Stimulated activated naive CD8-positive, alpha-beta T cell treated with anti-CD3 and anti-CD28 coated beads, Interleukin-15, Interleukin-2, amounts not matched to agents 100 ng/mL and 50 ng/mL, for 24 hours (primary cell): Measurements from ENCODE around the gene DGKZ.

ENCODE experiments used
- H3K27ac Mint-ChIP-seq: one replicate; pipeline ENCODE4 v1.8.0; 2021; ENCODE audit warnings: mild to moderate bottlenecking, mixed read lengths
- H3K27me3 Mint-ChIP-seq: one replicate; pipeline ENCODE4 v1.8.0; 2021; ENCODE audit warnings: mixed read lengths
- H3K36me3 Mint-ChIP-seq: one replicate; pipeline ENCODE4 v1.8.0; 2021; ENCODE audit warnings: low read depth, mixed read lengths
- H3K4me1 Mint-ChIP-seq: one replicate; pipeline ENCODE4 v1.8.0; 2021; ENCODE audit warnings: low read depth, mixed read lengths
- H3K4me3 Mint-ChIP-seq: one replicate; pipeline ENCODE4 v1.8.0; 2021; ENCODE audit warnings: mild to moderate bottlenecking, mixed read lengths
- H3K9me3 Mint-ChIP-seq: one replicate; pipeline ENCODE4 v1.8.0; 2021; ENCODE audit warnings: mixed read lengths

DGKZ gene

GRCh38 chr11:46348566-46349401 is 1.5 kb downstream of the DGKZ start:
- H3K4me3 Mint-ChIP-seq = peak overlapping the region; percentile 93
- H3K27me3 Mint-ChIP-seq = no peaks in the 10 kb centered on the region
- no peaks in the 10 kb centered on the region for H3K9me3 Mint-ChIP-seq
- H3K36me3 Mint-ChIP-seq = peaks cover 7% of the 10 kb centered on the region
- peak overlapping the region; percentile 95 for H3K27ac Mint-ChIP-seq
- peaks cover 81% of the 10 kb centered on the region for H3K4me1 Mint-ChIP-seq

- H3K4me3 Mint-ChIP-seq = no peak overlapping the region
- H3K9me3 Mint-ChIP-seq = no peaks in the 10 kb centered on the region
- H3K36me3 Mint-ChIP-seq = peaks cover 7% of the 10 kb centered on the region
- H3K27me3 Mint-ChIP-seq = no peaks in the 10 kb centered on the region
- peaks cover 80% of the 10 kb centered on the region for H3K4me1 Mint-ChIP-seq
- H3K27ac Mint-ChIP-seq = peak overlapping the region; percentile 68
Measured at GRCh38 chr11:46350695-46351094, 3.4 kb downstream of the DGKZ start.

DNA sequence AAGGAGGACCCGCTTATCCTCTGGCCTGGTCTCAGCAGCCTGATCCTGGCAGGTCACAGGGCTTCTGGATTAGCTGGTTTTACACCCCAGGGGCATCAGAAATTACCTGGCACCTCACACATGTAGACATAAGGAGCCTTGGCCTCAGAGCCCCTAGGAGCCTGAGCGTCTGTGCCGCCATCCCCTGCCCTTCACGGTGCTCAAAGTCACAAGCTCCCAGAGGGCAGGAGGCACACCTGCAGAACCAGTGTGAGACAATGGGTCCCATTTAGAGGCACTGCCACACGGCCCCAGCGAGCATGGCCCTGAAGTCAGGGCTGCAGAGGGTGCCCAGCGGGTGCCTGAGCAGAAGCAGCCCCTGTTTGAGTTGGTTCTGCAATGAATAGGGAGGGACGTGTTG is 3.9 kb downstream of the DGKZ start:
- Mint-ChIP-seq H3K27ac (peak overlapping the region; percentile 68), H3K4me1 (peaks cover 80% of the 10 kb centered on the region), H3K4me3 (peak overlapping the region; percentile 81), H3K36me3 (peaks cover 7% of the 10 kb centered on the region), H3K9me3 (no peaks in the 10 kb centered on the region), H3K27me3 (no peaks in the 10 kb centered on the region)

GRCh38 chr11:46351606-46352005 is 4.3 kb downstream of the DGKZ start:
- H3K27ac Mint-ChIP-seq = peak overlapping the region; percentile 88
- peaks cover 7% of the 10 kb centered on the region for H3K36me3 Mint-ChIP-seq
- H3K4me3 Mint-ChIP-seq = peak overlapping the region; percentile 81
- no peaks in the 10 kb centered on the region for H3K27me3 Mint-ChIP-seq
- peaks cover 80% of the 10 kb centered on the region for H3K4me1 Mint-ChIP-seq
- H3K9me3 Mint-ChIP-seq = no peaks in the 10 kb centered on the region

DNA sequence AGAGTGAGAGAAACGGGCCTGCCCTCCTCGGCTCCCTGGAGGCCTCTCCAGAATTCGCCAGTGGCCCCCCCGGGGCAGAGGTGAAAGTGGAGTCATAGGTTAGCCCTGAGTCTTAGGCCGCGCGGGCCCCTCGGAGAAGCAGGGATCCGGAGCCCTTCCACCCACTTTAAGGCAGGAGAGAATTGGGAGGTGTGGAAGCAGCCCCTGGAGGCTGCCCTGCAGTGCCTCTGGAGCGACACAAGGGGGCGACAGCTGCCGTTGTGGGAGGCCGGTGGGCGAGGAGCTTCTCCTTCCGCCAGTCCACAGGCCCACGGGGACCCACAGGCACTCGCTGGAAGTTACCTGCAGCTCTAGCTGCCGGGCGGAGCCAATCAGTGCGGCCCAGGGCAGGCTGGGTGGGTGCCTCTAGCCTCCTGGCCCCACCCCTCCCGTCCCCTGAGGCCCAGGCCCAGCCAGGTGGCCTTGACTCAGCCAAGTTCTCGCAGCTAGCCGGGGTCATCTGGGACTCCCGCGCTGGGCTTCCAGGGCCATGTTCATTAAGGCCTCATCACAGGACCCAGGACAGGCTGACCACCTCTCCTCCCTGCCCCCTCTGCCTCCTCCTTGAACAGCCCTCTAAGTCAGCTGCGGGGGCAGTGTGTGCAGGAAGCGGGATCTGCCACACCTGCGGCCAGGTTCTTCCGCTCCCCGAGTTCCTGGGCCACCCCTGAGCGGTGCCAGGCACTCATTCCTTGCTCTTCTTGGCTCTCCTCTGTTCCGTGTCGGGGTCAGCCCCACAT is 5.0 kb downstream of the DGKZ start:
- peaks cover 81% of the 10 kb centered on the region for H3K4me1 Mint-ChIP-seq

DNA sequence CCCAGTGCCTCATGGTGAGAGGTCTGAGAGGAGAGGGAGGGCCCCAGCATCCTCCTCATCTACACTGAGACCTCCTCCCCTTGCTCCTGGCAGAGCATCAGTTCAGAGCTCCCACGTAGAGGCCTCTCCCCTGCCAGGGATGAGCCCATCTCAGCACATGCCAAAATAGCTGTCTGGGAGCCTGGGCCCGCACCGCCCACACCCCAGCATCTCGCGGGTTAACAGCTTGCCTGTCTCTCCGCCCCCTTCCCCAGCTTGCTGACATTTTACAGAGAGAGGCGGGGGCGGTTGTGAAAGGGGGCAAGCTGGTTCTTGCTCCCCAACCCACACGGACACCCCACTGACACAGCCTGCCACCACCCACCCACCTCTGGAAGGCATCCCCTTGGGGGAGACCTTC is 6.4 kb downstream of the DGKZ start:
- Mint-ChIP-seq H3K36me3 (peaks cover 7% of the 10 kb centered on the region), H3K4me1 (peaks cover 88% of the 10 kb centered on the region), H3K27me3 (no peaks in the 10 kb centered on the region), H3K9me3 (no peaks in the 10 kb centered on the region), H3K27ac (peak overlapping the region; percentile 88), H3K4me3 (peak overlapping the region; percentile 81)

More for the DNA sequence above, 5.0 kb downstream of the DGKZ start:
- Mint-ChIP-seq H3K4me3 (peak overlapping the region; percentile 81), H3K27ac (peak overlapping the region; percentile 88), H3K9me3 (no peaks in the 10 kb centered on the region), H3K36me3 (peaks cover 7% of the 10 kb centered on the region), H3K27me3 (no peaks in the 10 kb centered on the region)

- no peaks in the 10 kb centered on the region for H3K9me3 Mint-ChIP-seq
- H3K27me3 Mint-ChIP-seq = no peaks in the 10 kb centered on the region
- peaks cover 79% of the 10 kb centered on the region for H3K4me1 Mint-ChIP-seq
- peak overlapping the region; percentile 69 for H3K27ac Mint-ChIP-seq
- H3K4me3 Mint-ChIP-seq = no peak overlapping the region
- H3K36me3 Mint-ChIP-seq = no peaks in the 10 kb centered on the region
Measured at GRCh38 chr11:46356924-46357482, 9.7 kb downstream of the DGKZ start.

- Mint-ChIP-seq H3K4me3 (no peak overlapping the region), H3K27me3 (no peaks in the 10 kb centered on the region), H3K4me1 (peaks cover 80% of the 10 kb centered on the region), H3K36me3 (no peaks in the 10 kb centered on the region), H3K27ac (peak overlapping the region; percentile 40), H3K9me3 (no peaks in the 10 kb centered on the region)
Measured at GRCh38 chr11:46357483-46357936, 10.2 kb downstream of the DGKZ start.

- Mint-ChIP-seq H3K4me3 (no peak overlapping the region), H3K27me3 (no peaks in the 10 kb centered on the region), H3K9me3 (no peaks in the 10 kb centered on the region), H3K27ac (no peak overlapping the region), H3K36me3 (no peaks in the 10 kb centered on the region), H3K4me1 (peaks cover 67% of the 10 kb centered on the region)
Measured at GRCh38 chr11:46359953-46360352, 12.7 kb downstream of the DGKZ start.

DNA sequence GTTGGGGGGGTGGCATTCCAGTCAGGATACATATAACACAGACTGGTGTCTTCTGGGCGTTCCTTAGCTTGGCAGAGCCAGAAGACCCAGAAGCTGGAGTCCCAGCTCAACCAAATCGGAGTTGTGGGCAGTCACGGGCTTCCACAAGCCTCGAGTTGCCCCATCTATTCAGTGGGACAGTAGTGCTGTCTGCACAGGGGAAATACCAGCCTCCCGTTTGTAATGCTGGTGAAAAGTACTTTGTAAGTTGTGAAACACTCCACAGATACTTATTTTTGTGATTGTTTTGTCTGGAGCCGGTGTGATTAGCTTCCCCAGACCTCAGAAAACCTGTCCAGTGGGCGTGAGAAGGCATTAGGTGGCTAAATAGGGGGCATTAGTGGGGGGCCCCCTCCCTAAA is 13.6 kb downstream of the DGKZ start:
- Mint-ChIP-seq H3K4me3 (peak overlapping the region; percentile 74), H3K4me1 (peaks cover 63% of the 10 kb centered on the region), H3K27ac (peak overlapping the region; percentile 86), H3K36me3 (no peaks in the 10 kb centered on the region), H3K9me3 (no peaks in the 10 kb centered on the region), H3K27me3 (no peaks in the 10 kb centered on the region)

GRCh38 chr11:46361283-46362155 is 14.3 kb downstream of the DGKZ start:
- peak overlapping the region; percentile 86 for H3K27ac Mint-ChIP-seq
- no peaks in the 10 kb centered on the region for H3K9me3 Mint-ChIP-seq
- H3K4me1 Mint-ChIP-seq = peaks cover 57% of the 10 kb centered on the region
- peak overlapping the region; percentile 74 for H3K4me3 Mint-ChIP-seq
- no peaks in the 10 kb centered on the region for H3K27me3 Mint-ChIP-seq
- no peaks in the 10 kb centered on the region for H3K36me3 Mint-ChIP-seq

GRCh38 chr11:46362156-46363030 is 15.1 kb downstream of the DGKZ start:
- Mint-ChIP-seq H3K27me3 (no peaks in the 10 kb centered on the region), H3K4me1 (peaks cover 54% of the 10 kb centered on the region), H3K4me3 (peak overlapping the region; percentile 49), H3K36me3 (no peaks in the 10 kb centered on the region), H3K9me3 (no peaks in the 10 kb centered on the region), H3K27ac (peak overlapping the region; percentile 77)

DNA sequence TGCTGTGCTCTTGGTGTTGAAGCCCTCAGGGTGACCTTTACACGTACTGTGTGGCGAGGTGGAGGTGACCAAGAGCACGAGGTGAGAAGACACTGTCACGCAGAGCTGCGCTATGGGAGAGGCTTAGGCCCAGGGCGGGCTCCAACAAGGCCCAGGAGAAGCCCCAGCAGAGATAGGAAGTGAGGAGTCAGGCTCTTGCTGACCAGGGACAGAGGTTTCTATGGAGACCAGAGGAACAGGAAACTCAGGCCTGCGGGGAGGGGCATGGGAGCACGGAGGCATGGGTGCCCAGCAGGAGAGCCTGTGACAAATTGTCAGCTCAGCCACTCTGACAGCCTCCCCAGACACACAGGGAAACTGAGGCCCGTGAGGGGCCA is 15.8 kb downstream of the DGKZ start:
- peaks cover 48% of the 10 kb centered on the region for H3K4me1 Mint-ChIP-seq
- no peaks in the 10 kb centered on the region for H3K9me3 Mint-ChIP-seq
- no peaks in the 10 kb centered on the region for H3K36me3 Mint-ChIP-seq
- H3K27me3 Mint-ChIP-seq = no peaks in the 10 kb centered on the region
- H3K4me3 Mint-ChIP-seq = peak overlapping the region; percentile 49
- peak overlapping the region; percentile 77 for H3K27ac Mint-ChIP-seq
